ENCODE results near the gene THAP8. TPM values are rescaled to one million over a fixed set of nuclear protein-coding genes. Genes with fewer than 3 reads are reported as not detected.

Gene THAP8
- polyA plus RNA-seq, 1 donor (not counting 4 experiments of a cell fraction or from before 2014, with no cell fraction given): 1.8 TPM

GRCh38 chr19:36081894-36082293, 27.8 kb upstream of the THAP8 start:
- H3K27me3 ChIP-seq (ENCODE audit: control insufficient read depth, extremely low read depth, insufficient read depth, low read length): no peaks in the 10 kb centered on the region
- no peak overlapping the region for H3K4me2 ChIP-seq (ENCODE audit: control insufficient read depth, extremely low read depth, insufficient read depth, low read depth, low read length)
- no peak for TF ChIP-seq EZH2 (IDR thresholded peaks at IDR 0.05; ENCODE audit: low read length)
- TF ChIP-seq, protein P1, sequence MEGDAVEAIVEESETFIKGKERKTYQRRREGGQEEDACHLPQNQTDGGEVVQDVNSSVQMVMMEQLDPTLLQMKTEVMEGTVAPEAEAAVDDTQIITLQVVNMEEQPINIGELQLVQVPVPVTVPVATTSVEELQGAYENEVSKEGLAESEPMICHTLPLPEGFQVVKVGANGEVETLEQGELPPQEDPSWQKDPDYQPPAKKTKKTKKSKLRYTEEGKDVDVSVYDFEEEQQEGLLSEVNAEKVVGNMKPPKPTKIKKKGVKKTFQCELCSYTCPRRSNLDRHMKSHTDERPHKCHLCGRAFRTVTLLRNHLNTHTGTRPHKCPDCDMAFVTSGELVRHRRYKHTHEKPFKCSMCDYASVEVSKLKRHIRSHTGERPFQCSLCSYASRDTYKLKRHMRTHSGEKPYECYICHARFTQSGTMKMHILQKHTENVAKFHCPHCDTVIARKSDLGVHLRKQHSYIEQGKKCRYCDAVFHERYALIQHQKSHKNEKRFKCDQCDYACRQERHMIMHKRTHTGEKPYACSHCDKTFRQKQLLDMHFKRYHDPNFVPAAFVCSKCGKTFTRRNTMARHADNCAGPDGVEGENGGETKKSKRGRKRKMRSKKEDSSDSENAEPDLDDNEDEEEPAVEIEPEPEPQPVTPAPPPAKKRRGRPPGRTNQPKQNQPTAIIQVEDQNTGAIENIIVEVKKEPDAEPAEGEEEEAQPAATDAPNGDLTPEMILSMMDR (optimal IDR thresholded peaks at IDR 0.05 in 1 of 3, IDR thresholded peaks at IDR 0.05 in 1 of 3, conservative IDR thresholded peaks at IDR 0.05 in 1 of 3; ENCODE audit: extremely low read depth in 1 of 3, insufficient read depth in 2 of 3, low read length in 3 of 3): no peak
- DNase-seq (ENCODE audit: low read depth, low spot score) (no peak), FAIRE-seq (no peak)
- H3K4me1 ChIP-seq (ENCODE audit: control insufficient read depth, extremely low read depth, insufficient read depth, low read length): no peaks in the 10 kb centered on the region
- H3K36me3 ChIP-seq (ENCODE audit: control insufficient read depth in 2 of 2, extremely low read depth in 1 of 2, insufficient read depth in 2 of 2, low read length in 2 of 2): peaks cover 6 to 28% of the 10 kb centered on the region in 2 experiments
- no peak overlapping the region for H3K9ac ChIP-seq (ENCODE audit: control insufficient read depth, extremely low read depth, insufficient read depth, low read length)
- no peaks in the 10 kb centered on the region for H3K9me3 ChIP-seq (ENCODE audit: control insufficient read depth, low read depth, low read length)
- no peaks in the 10 kb centered on the region for H3K79me2 ChIP-seq (ENCODE audit: control insufficient read depth, insufficient read depth, low read length)
- H3K9me1 ChIP-seq (ENCODE audit: control insufficient read depth, extremely low read depth, insufficient read depth, low read length): no peaks in the 10 kb centered on the region
- no peak overlapping the region for H2AFZ ChIP-seq (ENCODE audit: control insufficient read depth, low read length)
- no peaks in the 10 kb centered on the region for H4K20me1 ChIP-seq (ENCODE audit: control insufficient read depth, extremely low read depth, insufficient read depth, low read length)
- no peak overlapping the region for H3K4me3 ChIP-seq (ENCODE audit: control insufficient read depth in 2 of 3, extremely low read depth in 1 of 3, insufficient read depth in 2 of 3, low read depth in 1 of 3, low read length in 3 of 3)
- dilution Hi-C loops (cut with MboI; ENCODE audit: extremely low pct_ligation_motif_present, low sequenced_read_pairs): no loop called here
- no peak overlapping the region for H3K27ac ChIP-seq (ENCODE audit: control insufficient read depth, insufficient read depth, low read length)

DNA sequence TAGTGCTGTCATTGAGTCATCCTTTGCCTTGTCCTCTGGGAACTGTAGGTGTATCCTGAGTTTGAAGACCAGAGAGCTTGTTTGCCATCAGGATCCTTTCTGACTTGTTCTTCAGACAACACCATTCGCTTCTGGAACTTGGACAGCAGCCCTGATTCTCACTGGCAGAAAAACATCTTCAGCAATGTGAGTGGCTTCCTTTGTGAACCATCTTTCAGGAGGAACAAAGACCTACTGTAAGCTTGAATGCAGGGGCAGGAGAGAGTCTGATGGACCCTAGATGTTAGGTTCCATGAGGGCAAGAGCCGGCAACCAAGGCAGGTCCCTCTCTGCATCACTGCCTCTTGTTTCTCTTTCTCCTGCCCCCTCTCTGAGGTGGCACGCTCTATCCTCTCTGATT, 27.3 kb upstream of the THAP8 start:
- Histone ChIP-seq H3K79me2 (ENCODE audit: control insufficient read depth, insufficient read depth, low read length) (no peaks in the 10 kb centered on the region), H3K4me2 (ENCODE audit: control insufficient read depth, extremely low read depth, insufficient read depth, low read depth, low read length) (no peak overlapping the region), H3K4me3 (ENCODE audit: control insufficient read depth in 2 of 3, extremely low read depth in 1 of 3, insufficient read depth in 2 of 3, low read depth in 1 of 3, low read length in 3 of 3) (no peak overlapping the region), H3K9ac (ENCODE audit: control insufficient read depth, extremely low read depth, insufficient read depth, low read length) (no peak overlapping the region), H3K9me1 (ENCODE audit: control insufficient read depth, extremely low read depth, insufficient read depth, low read length) (no peaks in the 10 kb centered on the region), H4K20me1 (ENCODE audit: control insufficient read depth, extremely low read depth, insufficient read depth, low read length) (no peaks in the 10 kb centered on the region), H3K36me3 (ENCODE audit: control insufficient read depth in 2 of 2, extremely low read depth in 1 of 2, insufficient read depth in 2 of 2, low read length in 2 of 2) (peaks cover 5 to 24% of the 10 kb centered on the region in 2 experiments), H3K27me3 (ENCODE audit: control insufficient read depth, extremely low read depth, insufficient read depth, low read length) (no peaks in the 10 kb centered on the region), H3K4me1 (ENCODE audit: control insufficient read depth, extremely low read depth, insufficient read depth, low read length) (no peaks in the 10 kb centered on the region), H3K27ac (ENCODE audit: control insufficient read depth, insufficient read depth, low read length) (no peak overlapping the region), H3K9me3 (ENCODE audit: control insufficient read depth, low read depth, low read length) (no peaks in the 10 kb centered on the region), H2AFZ (ENCODE audit: control insufficient read depth, low read length) (no peak overlapping the region)
- dilution Hi-C loops (cut with MboI; ENCODE audit: extremely low pct_ligation_motif_present, low sequenced_read_pairs): no loop called here
- TF ChIP-seq EZH2 (IDR thresholded peaks at IDR 0.05; ENCODE audit: low read length): no peak
- TF ChIP-seq, protein P1 (optimal IDR thresholded peaks at IDR 0.05 in 1 of 3, IDR thresholded peaks at IDR 0.05 in 1 of 3, conservative IDR thresholded peaks at IDR 0.05 in 1 of 3; ENCODE audit: extremely low read depth in 1 of 3, insufficient read depth in 2 of 3, low read length in 3 of 3): no peak
- FAIRE-seq (no peak), DNase-seq (ENCODE audit: low read depth, low spot score) (no peak)

All from keratinocyte (primary cell).